ENCODE results near the gene TMEM125. TPM values are rescaled to one million over a fixed set of nuclear protein-coding genes. Genes with fewer than 3 reads are reported as not detected.
A peak's percentile ranks its signal among the peaks of the same experiment; 100 is the strongest.

The TMEM125 gene
- total RNA-seq, 1 experiment from 2014 or later: not detected

DNA sequence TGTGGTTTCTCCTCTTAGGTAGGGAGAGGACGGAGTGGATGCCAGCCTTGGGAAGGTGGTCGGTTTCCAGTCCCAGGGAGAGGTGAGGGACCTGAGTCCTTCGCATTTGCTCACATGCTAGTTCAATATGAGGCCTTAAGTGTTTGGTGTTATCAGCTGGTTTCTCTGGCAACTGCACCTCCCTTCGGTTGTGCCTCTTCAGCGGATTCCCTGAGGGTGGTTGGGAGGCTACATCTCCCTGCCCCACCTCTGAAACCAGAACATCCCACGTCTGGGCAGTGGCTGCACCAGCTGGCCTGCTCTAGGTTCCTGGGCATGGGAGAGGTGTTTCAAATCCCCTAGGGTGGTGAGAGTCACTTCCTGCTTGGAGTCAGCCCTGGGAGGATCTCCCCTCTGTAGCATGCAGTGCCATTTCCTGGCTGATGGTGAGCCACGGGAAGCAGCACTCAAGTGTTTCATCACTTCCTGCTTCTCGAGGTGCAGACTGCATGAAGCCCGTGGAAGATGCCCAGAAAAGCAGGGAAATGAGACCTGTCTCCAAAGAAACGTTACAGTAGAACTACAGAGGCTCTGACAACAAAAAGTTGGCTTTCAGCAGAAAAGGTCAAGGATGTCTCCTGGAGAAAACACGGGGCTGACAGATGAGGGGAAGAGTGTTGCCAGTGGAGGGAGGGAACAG lies 4.5 kb downstream of the TMEM125 start:
- peak; percentile 59 for DNase-seq (ENCODE audit: low read depth)

- DNase-seq (ENCODE audit: low read depth): no peak
Measured at GRCh38 chr1:43274804-43275180, 5.0 kb downstream of the TMEM125 start.

GRCh38 chr1:43275826-43276620 lies 6.2 kb downstream of the TMEM125 start:
- DNase-seq (ENCODE audit: low read depth): no peak

GRCh38 chr1:43276673-43277072 lies 6.9 kb downstream of the TMEM125 start:
- DNase-seq (ENCODE audit: low read depth): no peak

DNA sequence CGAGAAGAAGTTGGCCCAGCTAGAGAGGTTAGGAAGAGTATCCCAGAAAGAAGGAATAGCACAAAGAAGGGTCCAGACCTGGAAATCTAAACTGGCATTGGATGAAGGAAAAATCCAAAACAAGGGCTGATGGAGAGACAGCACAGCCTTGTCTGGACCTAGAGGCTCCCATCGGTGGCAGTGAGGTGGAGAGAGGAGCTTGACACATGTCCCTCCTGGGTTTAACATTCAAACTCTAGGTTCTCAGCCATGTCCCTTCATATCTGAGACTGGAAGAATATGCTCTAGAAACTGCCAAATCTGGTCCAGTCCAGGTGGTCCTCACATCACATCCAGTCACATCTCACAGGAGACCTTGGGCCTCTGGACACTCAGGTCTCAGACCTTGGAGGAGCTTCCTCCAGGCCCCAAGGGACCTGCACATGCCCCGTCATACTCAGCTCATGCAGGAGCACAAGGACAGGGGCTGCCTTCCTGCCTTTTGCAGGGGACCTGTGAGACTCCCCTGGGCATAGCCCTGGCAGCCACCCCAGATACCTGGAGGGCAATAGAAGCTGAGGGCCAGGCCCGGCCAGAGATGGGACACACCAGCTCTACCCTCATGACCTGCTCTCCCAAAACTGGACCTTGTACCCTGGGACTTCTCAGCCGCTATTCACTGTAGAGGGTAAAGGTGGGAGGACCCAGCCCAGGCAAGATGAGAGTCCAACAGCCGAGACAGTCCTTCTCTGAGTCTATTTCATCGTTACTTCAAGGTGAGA lies 7.5 kb downstream of the TMEM125 start:
- DNase-seq (ENCODE audit: low read depth): no peak

DNA sequence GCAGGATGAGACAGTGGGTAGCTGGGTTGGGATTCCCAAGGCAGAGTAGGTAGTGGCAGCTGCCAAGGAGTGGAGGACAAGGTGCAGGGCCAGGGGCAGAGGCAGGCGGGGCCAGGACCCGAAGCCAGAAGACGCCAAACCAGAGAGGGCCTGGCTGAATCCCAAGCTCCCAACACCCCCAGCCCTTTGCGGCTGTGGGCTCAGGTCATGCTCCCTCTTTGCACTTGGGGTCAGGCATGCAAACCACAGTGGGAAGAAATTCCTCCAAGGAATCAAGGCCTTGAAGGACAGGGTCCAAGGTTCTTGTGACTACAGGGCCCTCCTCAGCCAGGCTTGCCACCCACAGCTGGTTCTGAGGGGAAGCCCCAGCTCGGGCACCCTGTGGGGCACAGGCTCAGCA lies 9.4 kb downstream of the TMEM125 start:
- no peak for DNase-seq (ENCODE audit: low read depth)

GRCh38 chr1:43279666-43280065 lies 9.9 kb downstream of the TMEM125 start:
- DNase-seq (ENCODE audit: low read depth): no peak

- no peak for DNase-seq (ENCODE audit: low read depth)
Measured at GRCh38 chr1:43280692-43281091, 10.9 kb downstream of the TMEM125 start.

- DNase-seq (ENCODE audit: low read depth): no peak
Measured at GRCh38 chr1:43282220-43283195, 12.7 kb downstream of the TMEM125 start.

- no peak for DNase-seq (ENCODE audit: low read depth)
Measured at GRCh38 chr1:43284065-43284464, 14.3 kb downstream of the TMEM125 start.

- no peak for DNase-seq (ENCODE audit: low read depth)
Measured at GRCh38 chr1:43284546-43285110, 14.8 kb downstream of the TMEM125 start.

DNA sequence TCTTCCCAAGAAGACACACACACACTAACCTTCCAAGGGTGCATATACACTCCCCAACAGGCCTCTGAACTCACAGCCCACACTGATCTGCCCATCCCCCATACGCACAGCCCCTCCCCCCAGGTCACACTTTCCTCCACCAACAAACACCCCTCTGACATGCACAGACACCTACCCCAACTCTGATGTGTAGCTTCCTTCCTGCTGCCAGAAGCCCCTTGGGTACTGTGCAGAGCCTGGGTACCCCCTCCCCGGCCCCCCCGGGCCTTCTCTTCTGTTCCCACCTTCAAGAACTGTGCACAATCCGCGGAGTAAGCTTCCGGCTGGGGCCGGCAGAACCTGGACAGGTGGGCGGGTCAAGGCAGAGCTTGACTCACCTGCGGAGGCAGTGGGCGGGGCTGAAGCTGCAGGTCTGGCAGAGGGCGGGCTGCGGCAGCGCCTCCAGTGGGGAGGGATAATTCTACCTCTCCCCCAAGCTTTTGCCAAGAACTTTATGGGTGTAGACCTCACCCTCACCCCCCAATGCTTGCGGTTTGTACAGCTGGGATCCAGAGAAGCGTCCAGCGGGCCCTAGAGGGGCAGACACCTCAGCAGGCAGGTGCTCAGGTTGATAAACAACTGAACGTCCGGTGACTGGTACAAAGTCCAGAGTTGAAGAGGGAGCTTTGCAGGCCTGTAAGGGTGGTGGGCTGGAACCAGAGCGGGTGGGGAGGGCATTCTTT lies 15.6 kb downstream of the TMEM125 start, which contains the start of gene C1orf210:
C1orf210 (minus strand) TSS at position 313 of the 722 bp plus-strand sequence. CDS start 2,311 bp downstream, outside the sequence.
- DNase-seq (ENCODE audit: low read depth): no peak

DNA sequence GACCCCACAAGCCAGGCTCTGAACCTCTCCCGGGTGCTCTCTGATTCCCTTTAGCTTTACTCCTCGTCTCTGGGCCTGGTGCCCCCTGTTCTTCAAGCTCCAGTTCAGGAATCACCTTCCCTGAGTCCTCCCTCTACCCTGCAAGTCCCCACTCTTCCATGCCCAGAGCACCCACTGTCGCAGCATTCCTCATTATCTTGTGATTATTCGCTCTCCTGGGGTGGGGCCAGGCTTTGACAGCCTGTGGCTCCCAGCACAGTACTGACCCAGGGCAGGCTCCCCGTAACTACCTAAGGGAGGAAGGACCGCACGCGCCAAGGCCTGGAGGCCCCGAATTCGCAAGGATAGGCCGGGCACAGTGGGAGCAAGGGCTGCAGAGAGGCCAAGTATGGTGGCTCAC lies 16.3 kb downstream of the TMEM125 start:
- DNase-seq (ENCODE audit: low read depth): no peak

DNA sequence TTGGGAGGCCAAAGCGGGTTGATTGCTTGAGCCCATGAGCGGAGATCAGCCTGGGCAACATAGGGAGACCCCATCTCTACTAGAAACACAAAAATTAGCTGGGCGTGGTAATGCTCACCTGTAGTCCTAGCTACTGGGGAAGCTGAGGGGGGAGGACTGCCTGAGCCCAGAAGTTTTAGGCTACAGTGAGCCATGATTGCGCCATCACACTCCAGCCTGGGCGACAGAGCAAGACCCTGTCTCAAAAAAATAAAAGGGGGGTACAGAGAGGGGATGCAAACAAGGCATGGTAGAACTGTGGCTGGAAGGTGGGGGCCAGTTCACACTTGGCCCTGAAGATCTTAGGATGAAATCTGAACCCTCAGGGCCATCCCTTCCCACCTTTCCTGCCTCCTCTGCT lies 16.8 kb downstream of the TMEM125 start:
- DNase-seq (ENCODE audit: low read depth): no peak

- no peak for DNase-seq (ENCODE audit: low read depth)
Measured at GRCh38 chr1:43288058-43288784, 18.4 kb downstream of the TMEM125 start.

- DNase-seq (ENCODE audit: low read depth): no peak
Measured at GRCh38 chr1:43288785-43289706, 19.3 kb downstream of the TMEM125 start.

- no peak for DNase-seq (ENCODE audit: low read depth)
Measured at GRCh38 chr1:43292216-43292615, 22.4 kb downstream of the TMEM125 start.

GRCh38 chr1:43292679-43293078 lies 22.9 kb downstream of the TMEM125 start:
- DNase-seq (ENCODE audit: low read depth): no peak

All from RPMI7951 (cell line).